GM12872 (cell line): ENCODE measurements around the gene LMNA.

Experiments used
- CTCF ChIP-seq: IDR thresholded peaks from 3 replicates; pipeline ENCODE4 v1.5.1; 2011; ENCODE audit warnings: low read depth, mild to moderate bottlenecking, low read length, moderate library complexity; ENCODE audit not compliant: insufficient read depth

Gene LMNA

GRCh38 chr1:156108664-156109241 lies 5.8 kb upstream of the LMNA start:
- TF ChIP-seq CTCF = no peak

- TF ChIP-seq CTCF = no peak
Observed at GRCh38 chr1:156110252-156110651, 4.3 kb upstream of the LMNA start.

- no peak for TF ChIP-seq CTCF
Observed at GRCh38 chr1:156111355-156111962, 3.1 kb upstream of the LMNA start.

- TF ChIP-seq CTCF = no peak
Observed at GRCh38 chr1:156112276-156113137, 2.0 kb upstream of the LMNA start.

GRCh38 chr1:156113282-156113950 lies 1.1 kb upstream of the LMNA start:
- TF ChIP-seq CTCF = no peak

- TF ChIP-seq CTCF = no peak
Observed at GRCh38 chr1:156114919-156115513, 505 bp downstream of the LMNA start.
